ENCODE data around the gene RANGAP1. TPM values are rescaled to one million over a fixed set of nuclear protein-coding genes. Genes with fewer than 3 reads are reported as not detected.

Gene RANGAP1
- total RNA-seq, 4 donors from 2014 or later: 39.9 to 87.9 (median 65.5) TPM

DNA sequence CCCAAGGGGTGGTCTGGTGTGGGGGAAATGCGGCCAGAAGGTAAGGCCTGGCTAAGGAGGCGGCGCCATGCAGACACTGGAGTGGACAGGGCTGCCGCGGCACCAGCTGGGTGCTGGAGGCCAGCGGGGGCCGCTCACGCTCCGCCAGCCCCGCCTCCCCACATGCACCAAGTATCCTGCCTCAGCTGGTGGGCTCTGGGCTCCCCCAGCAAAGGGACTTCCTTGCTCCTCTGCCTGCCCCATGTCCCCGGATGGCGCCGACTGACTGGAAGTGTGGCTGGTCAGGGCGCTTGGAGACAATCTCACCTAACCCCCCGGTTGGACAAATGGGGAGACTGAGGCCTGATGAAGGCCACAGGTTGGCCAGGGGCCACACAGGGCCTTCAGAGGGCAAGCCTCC lies 37.7 kb downstream of the RANGAP1 start:
- 87% methylated on average over 11 of the region's 15 CpGs for WGBS
- peaks cover 56 to 84% (median 79%) of the 10 kb centered on the region in 4 donors for H3K36me3 ChIP-seq

DNA sequence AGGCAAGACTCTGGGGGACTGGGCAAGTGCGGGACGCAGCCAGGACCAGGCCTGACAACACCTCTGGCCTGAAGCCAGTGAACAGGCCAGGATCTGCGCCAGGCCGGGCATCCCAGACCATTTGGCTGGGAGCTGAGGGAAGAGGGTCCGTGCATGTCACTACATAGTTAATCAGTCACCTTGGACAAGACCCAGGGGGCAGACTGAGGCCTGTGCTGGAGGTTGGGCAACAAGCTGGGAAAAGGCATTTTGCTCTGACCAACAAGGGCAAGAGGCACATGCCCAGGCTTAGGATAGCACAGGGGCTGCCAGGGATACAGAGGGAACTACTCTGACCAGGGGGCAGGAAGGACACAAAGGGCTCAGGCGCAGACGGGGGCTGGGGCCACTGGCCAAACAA lies 38.3 kb downstream of the RANGAP1 start:
- Histone ChIP-seq H3K4me3 (no peak overlapping the region), H3K36me3 (peaks cover 50 to 78% (median 73%) of the 10 kb centered on the region in 4 donors), H3K9me3 (no peaks in the 10 kb centered on the region), H3K4me1 (peaks cover 0 to 4% (median 1%) of the 10 kb centered on the region in 4 donors), H3K27me3 (no peaks in the 10 kb centered on the region), H3K27ac (replicated peaks in 1 of 4) (no peak overlapping the region)
- intact Hi-C loops (cut with DNase I): no loop called here
- no peak for DNase-seq (ENCODE audit: extremely low spot score)
- 90% methylated on average over 7 of the region's 7 CpGs for WGBS
- no peak for TF ChIP-seq POLR2AphosphoS5 (IDR thresholded peaks at IDR 0.05)
- TF ChIP-seq EP300 (IDR thresholded peaks at IDR 0.05): no peak
- TF ChIP-seq, protein P1, sequence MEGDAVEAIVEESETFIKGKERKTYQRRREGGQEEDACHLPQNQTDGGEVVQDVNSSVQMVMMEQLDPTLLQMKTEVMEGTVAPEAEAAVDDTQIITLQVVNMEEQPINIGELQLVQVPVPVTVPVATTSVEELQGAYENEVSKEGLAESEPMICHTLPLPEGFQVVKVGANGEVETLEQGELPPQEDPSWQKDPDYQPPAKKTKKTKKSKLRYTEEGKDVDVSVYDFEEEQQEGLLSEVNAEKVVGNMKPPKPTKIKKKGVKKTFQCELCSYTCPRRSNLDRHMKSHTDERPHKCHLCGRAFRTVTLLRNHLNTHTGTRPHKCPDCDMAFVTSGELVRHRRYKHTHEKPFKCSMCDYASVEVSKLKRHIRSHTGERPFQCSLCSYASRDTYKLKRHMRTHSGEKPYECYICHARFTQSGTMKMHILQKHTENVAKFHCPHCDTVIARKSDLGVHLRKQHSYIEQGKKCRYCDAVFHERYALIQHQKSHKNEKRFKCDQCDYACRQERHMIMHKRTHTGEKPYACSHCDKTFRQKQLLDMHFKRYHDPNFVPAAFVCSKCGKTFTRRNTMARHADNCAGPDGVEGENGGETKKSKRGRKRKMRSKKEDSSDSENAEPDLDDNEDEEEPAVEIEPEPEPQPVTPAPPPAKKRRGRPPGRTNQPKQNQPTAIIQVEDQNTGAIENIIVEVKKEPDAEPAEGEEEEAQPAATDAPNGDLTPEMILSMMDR (IDR thresholded peaks at IDR 0.05): no peak
- TF ChIP-seq POLR2A (IDR thresholded peaks at IDR 0.05; ENCODE audit: low read depth): no peak

More for the DNA sequence above, 37.7 kb downstream of the RANGAP1 start:
- H3K4me3 ChIP-seq: no peak overlapping the region
- H3K9me3 ChIP-seq: no peaks in the 10 kb centered on the region
- peaks cover 0 to 4% (median 1%) of the 10 kb centered on the region in 4 donors for H3K4me1 ChIP-seq
- no peak for DNase-seq (ENCODE audit: extremely low spot score)
- TF ChIP-seq EP300 (IDR thresholded peaks at IDR 0.05) (no peak), POLR2A (IDR thresholded peaks at IDR 0.05; ENCODE audit: low read depth) (no peak), POLR2AphosphoS5 (IDR thresholded peaks at IDR 0.05) (no peak)
- TF ChIP-seq, protein P1 (IDR thresholded peaks at IDR 0.05): no peak
- H3K27me3 ChIP-seq: no peaks in the 10 kb centered on the region
- intact Hi-C loops (cut with DNase I): no loop called here
- no peak overlapping the region for H3K27ac ChIP-seq (replicated peaks in 1 of 4)

DNA sequence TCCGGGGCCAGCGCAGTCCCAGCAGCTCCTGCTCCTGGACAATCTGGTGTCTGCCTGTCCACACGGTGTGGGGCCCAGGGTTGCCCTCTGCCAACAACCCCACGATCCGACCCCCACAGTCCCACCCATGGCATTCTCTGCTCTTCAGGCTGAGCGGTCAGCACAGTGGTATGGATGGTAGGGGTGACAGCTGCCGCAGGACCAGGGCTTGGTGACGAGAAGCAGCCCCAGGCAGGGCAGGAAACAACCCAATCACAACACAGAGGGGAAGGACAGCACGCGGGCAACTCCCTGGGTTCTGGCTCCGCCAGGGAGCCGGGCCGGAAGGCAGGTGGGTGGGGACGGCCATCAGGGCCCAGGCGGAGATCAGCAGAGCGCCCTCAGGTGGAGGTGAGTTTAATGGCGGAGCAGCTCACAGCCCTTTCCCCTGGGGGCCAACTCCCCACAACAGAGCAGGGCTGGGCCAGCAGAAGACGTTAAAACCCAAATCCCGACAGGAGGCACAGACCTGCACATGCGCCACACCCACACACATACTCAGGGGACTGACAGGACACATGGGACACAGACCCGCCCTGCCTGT lies 40.0 kb downstream of the RANGAP1 start:
- H3K27ac ChIP-seq (replicated peaks in 1 of 4): no peak overlapping the region
- no peaks in the 10 kb centered on the region for H3K27me3 ChIP-seq
- H3K9me3 ChIP-seq: no peaks in the 10 kb centered on the region
- no peak for DNase-seq (ENCODE audit: extremely low spot score)
- WGBS: 90% methylated on average over 14 of the region's 21 CpGs
- peaks cover 0 to 4% (median 1%) of the 10 kb centered on the region in 4 donors for H3K4me1 ChIP-seq
- intact Hi-C loops (cut with DNase I): no loop called here
- peaks cover 35 to 61% (median 56%) of the 10 kb centered on the region in 4 donors for H3K36me3 ChIP-seq
- TF ChIP-seq, protein P1 (IDR thresholded peaks at IDR 0.05): no peak
- TF ChIP-seq EP300 (IDR thresholded peaks at IDR 0.05): no peak
- no peak for TF ChIP-seq POLR2AphosphoS5 (IDR thresholded peaks at IDR 0.05)
- no peak overlapping the region for H3K4me3 ChIP-seq

DNA sequence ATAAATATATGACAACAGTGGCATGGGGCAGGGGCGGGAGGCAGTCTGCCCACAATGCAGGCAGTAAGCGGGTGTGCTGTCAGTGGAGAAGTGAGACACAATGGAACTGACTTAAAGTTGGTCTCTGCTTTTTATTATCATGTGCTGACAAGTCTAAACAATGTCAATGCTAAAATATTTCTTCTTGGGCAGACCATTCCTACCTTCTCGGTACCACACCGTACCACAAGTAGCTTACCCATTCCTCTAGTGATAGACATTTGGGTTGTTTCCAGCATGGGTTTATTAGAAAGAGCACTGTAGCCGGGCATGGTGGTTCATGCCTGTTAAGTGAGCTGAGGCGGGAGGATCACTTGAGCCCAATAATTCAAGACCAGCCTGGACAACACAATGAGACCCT lies 42.6 kb downstream of the RANGAP1 start:
- H3K27ac ChIP-seq (replicated peaks in 1 of 4): no peak overlapping the region
- intact Hi-C loops (cut with DNase I): no loop called here
- H3K9me3 ChIP-seq: no peaks in the 10 kb centered on the region
- no peak for TF ChIP-seq POLR2AphosphoS5 (IDR thresholded peaks at IDR 0.05)
- TF ChIP-seq EP300 (IDR thresholded peaks at IDR 0.05): no peak
- no peak for TF ChIP-seq POLR2A (IDR thresholded peaks at IDR 0.05; ENCODE audit: low read depth)
- TF ChIP-seq, protein P1 (IDR thresholded peaks at IDR 0.05): no peak
- peaks cover 9 to 34% (median 30%) of the 10 kb centered on the region in 4 donors for H3K36me3 ChIP-seq
- no peaks in the 10 kb centered on the region for H3K27me3 ChIP-seq
- DNase-seq (ENCODE audit: extremely low spot score): no peak
- WGBS: 92% methylated on average over 6 of the region's 6 CpGs
- no peak overlapping the region for H3K4me3 ChIP-seq
- H3K4me1 ChIP-seq: peaks cover 2 to 9% (median 7%) of the 10 kb centered on the region in 4 donors
